SK-N-SH (cell line): ENCODE results near the gene MYF6. TPM values are rescaled to one million over a fixed set of nuclear protein-coding genes. Genes with fewer than 3 reads are reported as not detected.

Experiments
- CTCF ChIA-PET: fragments of 300-600, 350-600 bp; formaldehyde crosslinking; extraction: SDS; loops from one replicate; lab custom pipeline; 2021; lab: Yijun Ruan, JAX
- POLR2A ChIA-PET: fragments of 350-600 bp; sonication (Branson Sonifier 250); formaldehyde crosslinking; extraction: SDS; loops from one replicate; lab custom pipeline; 2020; ENCODE audit warnings: antibody characterized with exemption, inconsistent platforms; lab: Yijun Ruan, JAX
- DNase-seq: peaks from one replicate; pipeline ENCODE4 v3.0.0; 2012
- H2AFZ ChIP-seq: fragments of 200-600 bp; sonication (generic); 2 replicates; pipeline ENCODE4 v1.8.1; 2016; ENCODE audit warnings: antibody characterized with exemption, mild to moderate bottlenecking, low read depth
- H3F3A ChIP-seq: fragments of 200-600 bp; sonication (generic); replicated peaks from 2 replicates; pipeline ENCODE3; 2016; ENCODE audit warnings: antibody characterized with exemption, mild to moderate bottlenecking; ENCODE audit not compliant: insufficient read depth
- H3K27ac ChIP-seq, 2 experiments: fragments of 200-500 bp in 1 of 2; fragments of 200-600 bp in 1 of 2; sonication (Bioruptor generic) in 1 of 2; sonication (generic), shearing (Covaris generic) in 1 of 2; 2 replicates each; pipeline versions ENCODE4 v1.5.1 to v1.6.1; 2014 to 2016; ENCODE audit warnings: low read depth in 2 of 2, inconsistent platforms in 1 of 2, low read length in 1 of 2, mild to moderate bottlenecking in 1 of 2, mixed read lengths in 1 of 2
- H3K27me3 ChIP-seq: fragments of 200-600 bp; sonication (generic), shearing (Covaris generic); 2 replicates; pipeline ENCODE4 v1.6.1; 2016; ENCODE audit warnings: mixed run types; ENCODE audit not compliant: insufficient read depth
- H3K36me3 ChIP-seq, 2 experiments: fragments of 200-500 bp in 1 of 2; fragments of 200-600 bp in 1 of 2; sonication (Bioruptor generic) in 1 of 2; sonication (generic) in 1 of 2; replicated peaks in 1 of 2; 2 replicates each; pipeline versions ENCODE3 to v1.5.1; 2014 to 2016; ENCODE audit warnings: low read length in 1 of 2, mild to moderate bottlenecking in 1 of 2; ENCODE audit not compliant: insufficient read depth in 2 of 2, control insufficient read depth in 1 of 2
- H3K4me1 ChIP-seq, 2 experiments: fragments of 200-500 bp in 1 of 2; fragments of 200-600 bp in 1 of 2; sonication (Bioruptor generic) in 1 of 2; sonication (generic), shearing (Covaris generic) in 1 of 2; 2 replicates each; pipeline versions ENCODE4 v1.5.1 to v1.6.1; 2014 to 2016; ENCODE audit warnings: low read depth in 1 of 2, low read length in 1 of 2, mixed run types in 1 of 2; ENCODE audit not compliant: insufficient read depth in 2 of 2, control insufficient read depth in 1 of 2
- H3K4me2 ChIP-seq: fragments of 200-600 bp; sonication (generic), shearing (Covaris generic); 2 replicates; pipeline ENCODE4 v1.6.1; 2017; ENCODE audit warnings: mixed run types
- H3K4me3 ChIP-seq, 2 experiments: fragments of 200-500 bp in 1 of 2; fragments of 200-600 bp in 1 of 2; sonication (Bioruptor generic) in 1 of 2; sonication (generic), shearing (Covaris generic) in 1 of 2; 2 replicates each; pipeline versions ENCODE4 v1.5.1 to v1.8.1; 2014 to 2016; ENCODE audit warnings: low read depth in 2 of 2, inconsistent platforms in 1 of 2, low read length in 1 of 2, mild to moderate bottlenecking in 1 of 2, mixed read lengths in 1 of 2, moderate library complexity in 1 of 2
- H3K79me2 ChIP-seq: fragments of 200-600 bp; sonication (generic); 2 replicates; pipeline ENCODE4 v1.8.1; 2017; ENCODE audit warnings: mild to moderate bottlenecking; ENCODE audit not compliant: insufficient read depth
- H3K9ac ChIP-seq: fragments of 200-600 bp; sonication (generic); 2 replicates; pipeline ENCODE4 v1.6.1; 2017; ENCODE audit warnings: mixed run types
- H3K9me2 ChIP-seq: fragments of 200-600 bp; sonication (generic); 2 replicates; pipeline ENCODE4 v1.6.1; 2017; ENCODE audit warnings: mixed run types
- H3K9me3 ChIP-seq: fragments of 200-600 bp; sonication (generic); 2 replicates; pipeline ENCODE4 v1.6.1; 2017; ENCODE audit warnings: mixed run types, mild to moderate bottlenecking, moderate library complexity
- H4K20me1 ChIP-seq: fragments of 200-600 bp; sonication (generic); 2 replicates; pipeline ENCODE4 v1.6.1; 2017; ENCODE audit warnings: mild to moderate bottlenecking, mixed run types; ENCODE audit not compliant: insufficient read depth
- ELF1 ChIP-seq: IDR thresholded peaks from 2 replicates; pipeline ENCODE4 v1.4.0; 2012
- FOSL2 ChIP-seq: IDR thresholded peaks from 2 replicates; pipeline ENCODE4 v1.4.0; 2012; ENCODE audit warnings: low read depth, mild to moderate bottlenecking, moderate library complexity, borderline replicate concordance
- FOXJ3 ChIP-seq: sonication (generic); formaldehyde crosslinking; IDR thresholded peaks from 2 replicates; pipeline ENCODE4 v1.5.1; 2020; ENCODE audit warnings: mild to moderate bottlenecking, missing genetic modification reagents
- FOXM1 ChIP-seq: IDR thresholded peaks from 2 replicates; pipeline ENCODE4 v1.4.0; 2012; ENCODE audit warnings: low read depth, mild to moderate bottlenecking
- GATA2 ChIP-seq: sonication (generic); formaldehyde crosslinking; IDR thresholded peaks from 2 replicates; pipeline ENCODE4 v1.5.0; 2020; ENCODE audit warnings: mild to moderate bottlenecking, missing genetic modification reagents
- MEF2A ChIP-seq: IDR thresholded peaks from 2 replicates; pipeline ENCODE4 v1.4.0; 2012; ENCODE audit warnings: low read depth, borderline replicate concordance
- MXI1 ChIP-seq: IDR thresholded peaks from 2 replicates; pipeline ENCODE4 v1.6.1; 2012; ENCODE audit warnings: mild to moderate bottlenecking, low read depth, low read length, improper control_type of control experiment
- POLR2AphosphoS5 ChIP-seq: IDR thresholded peaks from 2 replicates; pipeline ENCODE4 v1.6.1; 2012; ENCODE audit warnings: low read depth, low read length
- RAD21 ChIP-seq: IDR thresholded peaks from 2 replicates; pipeline ENCODE4 v1.6.1; 2012; ENCODE audit warnings: mild to moderate bottlenecking, low read length
- RCOR1 ChIP-seq: fragments of 150-350 bp; IDR thresholded peaks from 2 replicates; pipeline ENCODE4 v1.6.1; 2017; ENCODE audit warnings: antibody characterized with exemption, low read length
- RFX5 ChIP-seq: IDR thresholded peaks from 2 replicates; pipeline ENCODE4 v1.6.1; 2012; ENCODE audit warnings: mild to moderate bottlenecking, improper control_type of control experiment, low read length
- RXRA ChIP-seq: IDR thresholded peaks from 2 replicates; pipeline ENCODE4 v1.4.0; 2012; ENCODE audit warnings: low read depth, mild to moderate bottlenecking, borderline replicate concordance
- SIN3A ChIP-seq: IDR thresholded peaks from 2 replicates; pipeline ENCODE4 v1.6.1; 2012; ENCODE audit warnings: low read depth, mild to moderate bottlenecking, low read length, moderate library complexity, borderline replicate concordance
- TAF1 ChIP-seq: IDR thresholded peaks from 2 replicates; pipeline ENCODE4 v1.6.1; 2012; ENCODE audit warnings: low read depth, mild to moderate bottlenecking, low read length, moderate library complexity, borderline replicate concordance
- TCF12 ChIP-seq: IDR thresholded peaks from 2 replicates; pipeline ENCODE4 v1.4.0; 2012
- TEAD4 ChIP-seq: IDR thresholded peaks from 2 replicates; pipeline ENCODE4 v1.4.0; 2012; ENCODE audit warnings: mild to moderate bottlenecking, borderline replicate concordance; ENCODE audit not compliant: insufficient read depth
- USF2 ChIP-seq: fragments of 150-350 bp; IDR thresholded peaks from 2 replicates; pipeline ENCODE4 v1.6.1; 2017; ENCODE audit warnings: antibody characterized with exemption, low read length, low read depth, borderline replicate concordance
- WGBS: methylation state at CpG from one replicate; pipeline ENCODE4 v1.1.6; 2017; ENCODE audit warnings: low lambda C conversion rate; 5-methylcytosine and 5-hydroxymethylcytosine counted together
- polyA plus RNA-seq, 3 experiments: library from polyadenylated mRNA; depleted of rRNA; stranded (reverse); fragments of >200 nt; gene quantifications; 2 replicates each; pipeline ENCODE4 v1.2.3, GENCODE V29; 2012
- TF ChIP-seq, protein P1 (sequence below): IDR thresholded peaks from 2 replicates; pipeline ENCODE4 v1.4.0; 2012; ENCODE audit warnings: low read depth, borderline replicate concordance
- TF ChIP-seq, protein P2 (sequence below): fragments of 150-350 bp; IDR thresholded peaks from 2 replicates; pipeline ENCODE4 v1.6.1; 2016; ENCODE audit warnings: mild to moderate bottlenecking, low read depth, low read length
- TF ChIP-seq, protein P3 (sequence below): IDR thresholded peaks from 2 replicates; pipeline ENCODE4; 2012

MYF6 gene
- polyA plus RNA-seq, 1 of the 3 experiments (the other 2 are of a cell fraction) = not detected

DNA sequence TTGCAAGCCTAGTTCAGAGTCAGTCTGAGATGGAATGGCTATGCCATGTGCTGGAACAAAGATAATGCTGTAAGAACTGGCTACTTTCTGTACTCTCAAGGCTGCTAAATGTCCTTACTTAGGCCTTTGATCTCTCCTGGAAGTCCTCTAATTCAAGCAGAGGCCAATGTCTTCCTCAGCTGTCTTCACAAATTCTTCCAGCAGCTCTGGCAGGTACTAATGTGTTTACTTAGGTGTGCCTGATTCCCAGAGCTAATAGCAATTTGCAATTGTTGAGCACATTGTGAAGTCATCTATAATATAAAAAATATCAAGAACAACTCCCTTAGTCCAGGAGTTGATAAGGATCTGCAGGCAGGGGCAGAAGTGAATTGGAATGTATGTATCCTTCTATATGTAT is 5.4 kb downstream of the MYF6 start (continued):
- TF ChIP-seq RXRA (no peak), FOSL2 (no peak)
- TF ChIP-seq, all 33 proteins: peak for 0

GRCh38 chr12:80713419-80713818 is 6.0 kb downstream of the MYF6 start:
- H3K4me3 ChIP-seq = no peak overlapping the region
- no peaks in the 10 kb centered on the region for H4K20me1 ChIP-seq
- peaks cover 87% of the 10 kb centered on the region for H3K27me3 ChIP-seq
- WGBS = 11% methylated on average over 4 of the region's 4 CpGs
- H2AFZ ChIP-seq = no peak overlapping the region
- H3K9ac ChIP-seq = no peak overlapping the region
- no peaks in the 10 kb centered on the region for H3K36me3 ChIP-seq
- no peak overlapping the region for H3K27ac ChIP-seq
- no peaks in the 10 kb centered on the region for H3K9me2 ChIP-seq
- TF ChIP-seq RFX5 = no peak
- no peak for TF ChIP-seq GATA2 (CRISPR knock-in tag)
- TF ChIP-seq MXI1 = no peak
- TF ChIP-seq, protein P1, sequence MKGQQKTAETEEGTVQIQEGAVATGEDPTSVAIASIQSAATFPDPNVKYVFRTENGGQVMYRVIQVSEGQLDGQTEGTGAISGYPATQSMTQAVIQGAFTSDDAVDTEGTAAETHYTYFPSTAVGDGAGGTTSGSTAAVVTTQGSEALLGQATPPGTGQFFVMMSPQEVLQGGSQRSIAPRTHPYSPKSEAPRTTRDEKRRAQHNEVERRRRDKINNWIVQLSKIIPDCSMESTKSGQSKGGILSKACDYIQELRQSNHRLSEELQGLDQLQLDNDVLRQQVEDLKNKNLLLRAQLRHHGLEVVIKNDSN = no peak
- no peak for TF ChIP-seq FOXJ3 (CRISPR knock-in tag)
- no peak for TF ChIP-seq USF2
- no peak for TF ChIP-seq RAD21
- TF ChIP-seq ELF1 = no peak
- no peak for TF ChIP-seq POLR2AphosphoS5
- TF ChIP-seq, protein P2, sequence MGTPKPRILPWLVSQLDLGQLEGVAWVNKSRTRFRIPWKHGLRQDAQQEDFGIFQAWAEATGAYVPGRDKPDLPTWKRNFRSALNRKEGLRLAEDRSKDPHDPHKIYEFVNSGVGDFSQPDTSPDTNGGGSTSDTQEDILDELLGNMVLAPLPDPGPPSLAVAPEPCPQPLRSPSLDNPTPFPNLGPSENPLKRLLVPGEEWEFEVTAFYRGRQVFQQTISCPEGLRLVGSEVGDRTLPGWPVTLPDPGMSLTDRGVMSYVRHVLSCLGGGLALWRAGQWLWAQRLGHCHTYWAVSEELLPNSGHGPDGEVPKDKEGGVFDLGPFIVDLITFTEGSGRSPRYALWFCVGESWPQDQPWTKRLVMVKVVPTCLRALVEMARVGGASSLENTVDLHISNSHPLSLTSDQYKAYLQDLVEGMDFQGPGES = no peak
- TF ChIP-seq SIN3A = no peak
- TF ChIP-seq RCOR1 = no peak
- no peak for TF ChIP-seq FOXM1
- TF ChIP-seq TAF1 = no peak
- TF ChIP-seq MEF2A = no peak
- no peak for TF ChIP-seq TEAD4
- TF ChIP-seq RXRA = no peak
- TF ChIP-seq, protein P3, sequence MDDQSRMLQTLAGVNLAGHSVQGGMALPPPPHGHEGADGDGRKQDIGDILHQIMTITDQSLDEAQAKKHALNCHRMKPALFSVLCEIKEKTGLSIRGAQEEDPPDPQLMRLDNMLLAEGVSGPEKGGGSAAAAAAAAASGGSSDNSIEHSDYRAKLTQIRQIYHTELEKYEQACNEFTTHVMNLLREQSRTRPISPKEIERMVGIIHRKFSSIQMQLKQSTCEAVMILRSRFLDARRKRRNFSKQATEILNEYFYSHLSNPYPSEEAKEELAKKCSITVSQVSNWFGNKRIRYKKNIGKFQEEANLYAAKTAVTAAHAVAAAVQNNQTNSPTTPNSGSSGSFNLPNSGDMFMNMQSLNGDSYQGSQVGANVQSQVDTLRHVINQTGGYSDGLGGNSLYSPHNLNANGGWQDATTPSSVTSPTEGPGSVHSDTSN = no peak
- TF ChIP-seq TCF12 = no peak
- TF ChIP-seq, all 33 proteins: peak for 0
- H3K79me2 ChIP-seq = no peaks in the 10 kb centered on the region
- H3K9me3 ChIP-seq = no peaks in the 10 kb centered on the region
- no peak overlapping the region for H3K4me2 ChIP-seq
- POLR2A ChIA-PET = no interaction called here
- no peaks in the 10 kb centered on the region for H3F3A ChIP-seq
- DNase-seq = no peak
- CTCF ChIA-PET = no interaction called here
- no peaks in the 10 kb centered on the region for H3K4me1 ChIP-seq
